GM21576 (cell line): ENCODE data around the gene IGSF21.

ENCODE experiments used
- ATAC-seq: cut with Tn5 transposase; IDR thresholded peaks from one replicate; pipeline ENCODE4 v1.9.1; 2021; ENCODE audit warnings: mild to moderate bottlenecking, moderate library complexity; ENCODE audit not compliant: unreplicated experiment

Gene IGSF21

DNA sequence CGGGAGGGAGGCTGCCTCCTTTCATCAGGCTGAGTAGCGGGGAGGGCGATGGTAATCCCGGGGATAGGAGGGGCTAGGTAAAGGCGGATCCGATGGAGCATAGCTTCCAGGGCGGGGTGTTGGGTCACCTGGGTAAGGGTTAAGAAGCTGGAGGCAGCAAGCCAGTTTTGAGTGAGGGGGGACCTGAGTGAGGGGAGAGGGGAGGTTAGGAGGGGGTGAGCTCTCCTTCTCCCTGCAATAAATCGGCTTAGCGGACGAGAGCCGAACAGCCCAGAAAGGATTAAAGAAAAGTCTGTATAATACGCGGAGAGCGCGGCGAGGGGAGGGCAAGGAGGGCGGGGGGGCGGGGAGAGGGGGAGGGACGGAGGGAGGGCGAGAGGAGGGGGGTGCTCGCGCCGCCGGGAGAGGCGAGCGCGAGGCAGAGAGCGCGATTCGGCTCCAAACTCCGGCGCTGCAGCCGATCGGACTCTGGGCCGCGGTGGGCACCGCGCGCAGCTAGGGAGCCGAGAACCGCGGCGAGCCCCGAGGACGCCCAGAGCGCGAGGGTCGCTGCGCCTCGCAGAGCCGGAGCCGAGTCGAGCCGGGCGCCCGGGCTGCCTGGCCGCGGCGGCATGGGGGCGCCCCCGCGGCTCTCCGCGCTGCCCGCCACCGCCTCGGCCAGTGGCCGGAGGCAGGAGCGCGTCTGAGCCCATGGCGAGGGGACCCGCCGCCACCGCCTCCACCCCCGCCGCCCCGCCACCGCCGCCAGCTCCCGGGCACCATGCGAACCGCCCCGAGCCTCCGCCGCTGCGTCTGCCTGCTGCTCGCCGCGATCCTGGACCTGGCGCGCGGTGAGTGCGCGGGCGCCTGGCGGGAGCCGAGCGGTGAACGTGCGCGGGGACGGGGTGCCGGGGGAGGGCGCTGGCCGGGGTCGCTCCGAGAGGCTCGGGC lies at the start of gene IGSF21:
IGSF21 (plus strand) TSS at position 430 of the 930 bp plus-strand sequence; CDS start at position 761, 331 bp downstream.
- no peak for ATAC-seq

DNA sequence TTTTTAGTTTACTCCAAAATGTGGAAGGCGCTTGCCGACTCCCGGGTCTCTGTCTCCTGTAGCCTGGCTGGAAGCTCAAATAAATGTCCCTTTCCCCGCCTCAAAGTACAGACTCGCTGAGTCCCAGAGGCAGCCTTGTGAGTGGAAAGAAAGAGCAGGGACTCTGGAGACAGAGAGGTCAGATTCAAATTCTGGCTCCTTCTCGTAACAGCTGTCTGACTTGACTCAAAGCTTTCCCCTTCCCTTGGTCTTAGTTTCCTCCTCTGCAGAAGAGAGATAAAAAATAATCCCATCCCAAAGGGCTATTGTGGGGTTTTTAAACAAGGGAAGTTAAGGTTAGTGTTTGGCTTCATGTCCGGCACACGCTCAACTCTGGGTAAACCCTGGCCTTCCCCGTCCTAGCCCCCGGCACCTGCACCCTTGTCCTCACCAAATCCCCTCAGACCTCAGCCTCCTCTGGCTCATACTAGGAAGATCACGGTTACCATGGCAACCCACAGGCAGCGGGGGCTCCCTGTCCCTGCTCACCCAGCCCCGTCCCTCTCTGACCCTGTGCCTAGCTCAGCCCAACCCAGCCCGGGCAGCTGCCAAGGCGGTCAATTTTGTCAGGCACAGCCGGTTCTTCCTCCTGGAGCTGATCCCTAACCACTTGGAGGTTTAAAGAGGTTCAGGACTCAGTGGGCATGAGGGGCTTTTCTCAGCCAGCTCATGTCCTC lies 49.2 kb upstream of the IGSF21 start:
- ATAC-seq: no peak

DNA sequence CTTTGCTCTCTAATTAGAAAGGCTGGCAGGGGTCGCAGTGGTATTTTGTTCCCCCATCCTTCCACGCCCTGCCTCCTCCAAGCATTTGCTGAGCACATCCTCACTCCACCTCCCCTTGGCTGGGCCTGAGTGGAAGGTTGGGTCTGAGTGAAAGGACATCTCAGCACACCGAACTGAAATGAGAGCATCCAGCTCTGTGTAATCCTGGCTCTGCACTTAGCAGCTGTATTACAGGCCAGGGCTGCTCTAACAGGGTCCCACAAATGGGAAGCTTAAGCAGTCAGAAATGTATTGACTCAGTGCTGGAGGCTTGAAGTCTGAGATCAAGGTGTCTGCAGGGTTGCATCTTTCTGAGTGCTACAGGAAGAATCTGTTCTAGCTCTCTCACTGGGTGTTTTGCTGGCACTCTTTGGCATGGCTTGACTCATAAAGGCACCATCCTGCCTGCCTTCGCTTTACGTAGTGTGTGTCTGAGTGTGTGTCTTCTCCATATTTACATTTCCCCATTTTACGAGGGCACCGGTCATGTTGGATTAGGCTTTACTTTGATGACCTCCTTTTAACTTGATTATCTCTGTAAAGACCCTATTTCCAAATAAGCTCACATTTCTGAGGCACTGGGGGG lies 48.5 kb upstream of the IGSF21 start:
- ATAC-seq: no peak

DNA sequence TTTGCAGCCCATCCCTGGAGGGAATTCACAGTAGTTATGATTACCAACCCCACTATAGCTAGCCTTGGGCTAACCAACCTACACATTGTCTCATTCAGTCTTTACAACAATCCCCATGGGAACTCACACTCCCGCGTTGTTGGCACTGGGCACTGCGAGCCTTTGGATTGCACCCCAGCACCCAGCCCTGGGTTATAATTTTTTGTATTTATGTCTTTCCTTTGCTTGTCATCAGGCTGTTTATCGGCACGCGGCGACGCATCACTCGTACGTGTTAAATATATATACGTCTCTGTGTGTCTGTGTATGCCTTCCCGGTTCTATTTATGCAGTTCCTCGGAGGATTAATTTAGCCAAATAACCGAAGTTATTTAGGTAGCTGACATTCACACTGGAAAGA lies 47.2 kb upstream of the IGSF21 start:
- no peak for ATAC-seq

DNA sequence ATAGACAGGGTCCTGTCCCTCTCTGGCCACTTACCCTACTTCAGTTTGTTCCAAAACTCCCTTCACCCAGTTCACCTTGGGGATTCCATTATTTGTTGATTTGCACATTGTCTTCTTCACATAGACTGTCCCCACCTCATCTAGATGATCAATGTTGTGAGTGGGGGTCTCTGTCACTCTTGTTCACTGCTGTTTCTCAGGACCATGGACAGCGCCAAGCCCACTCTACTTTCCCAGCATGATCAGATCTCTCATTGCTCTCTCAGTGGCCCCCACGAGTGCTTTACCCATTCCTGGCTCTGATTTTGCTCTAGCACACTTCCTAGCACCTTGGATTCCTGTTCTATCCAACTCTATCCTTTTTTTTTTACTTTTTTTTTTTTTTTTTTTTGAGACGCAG lies 45.4 kb upstream of the IGSF21 start:
- ATAC-seq: no peak

DNA sequence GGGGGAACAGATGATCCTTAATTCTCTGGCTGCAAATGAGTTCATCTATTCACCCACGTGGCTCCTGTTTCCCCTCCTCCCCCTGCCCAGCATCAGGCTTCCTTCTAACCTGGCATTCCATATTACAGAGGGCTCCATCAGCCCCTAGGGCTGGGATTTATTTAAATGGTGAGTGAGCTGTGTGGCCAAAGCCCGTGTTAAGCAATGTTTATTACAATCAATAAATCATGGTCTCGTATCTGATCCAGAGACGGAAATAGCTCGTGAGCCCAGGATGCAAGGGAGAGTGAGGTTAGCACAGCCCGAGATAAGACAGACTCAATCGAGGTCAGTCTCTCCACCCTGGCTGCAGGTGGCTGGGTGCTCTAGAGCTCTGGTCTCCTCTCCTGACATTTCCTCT lies 43.1 kb upstream of the IGSF21 start:
- ATAC-seq: no peak

DNA sequence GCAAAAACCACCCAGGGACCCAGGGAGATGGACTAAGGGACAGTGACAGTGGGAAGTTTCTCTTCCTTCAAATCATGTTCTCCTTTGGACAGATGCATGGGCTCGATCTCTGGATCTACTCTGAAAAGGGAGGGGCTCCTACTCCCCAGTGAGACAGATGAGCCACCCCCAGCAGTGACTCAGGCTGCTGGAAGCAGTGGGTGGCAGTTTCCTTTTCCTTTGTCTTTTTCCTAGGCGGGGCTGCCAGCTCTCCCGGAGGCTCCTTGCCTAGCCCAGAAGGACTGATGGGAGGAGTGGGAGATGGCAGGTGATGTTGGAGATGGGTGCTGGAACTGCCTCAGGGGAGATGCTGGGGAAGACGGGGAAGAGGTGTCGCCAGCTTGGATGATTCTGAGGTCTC lies 41.0 kb upstream of the IGSF21 start:
- ATAC-seq: no peak

DNA sequence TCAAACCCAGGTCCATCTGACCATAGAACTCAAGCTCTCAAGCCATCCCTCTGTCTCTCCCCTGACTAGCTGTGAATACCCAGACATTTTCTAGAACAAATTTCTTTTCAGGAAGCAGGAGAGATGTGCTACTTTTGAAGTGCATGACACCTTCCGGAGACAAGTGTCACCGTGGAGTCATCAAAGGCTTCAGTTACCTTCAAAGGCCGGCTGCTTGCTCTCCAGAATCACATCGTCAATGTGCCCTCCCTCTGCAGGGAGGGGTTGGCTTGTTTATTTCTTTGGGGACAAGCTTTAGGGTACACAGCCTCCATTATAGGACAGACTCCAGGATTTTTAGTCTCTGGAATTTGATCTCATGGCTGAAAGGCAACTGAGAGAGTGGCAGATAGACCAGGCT lies 37.7 kb upstream of the IGSF21 start:
- no peak for ATAC-seq

DNA sequence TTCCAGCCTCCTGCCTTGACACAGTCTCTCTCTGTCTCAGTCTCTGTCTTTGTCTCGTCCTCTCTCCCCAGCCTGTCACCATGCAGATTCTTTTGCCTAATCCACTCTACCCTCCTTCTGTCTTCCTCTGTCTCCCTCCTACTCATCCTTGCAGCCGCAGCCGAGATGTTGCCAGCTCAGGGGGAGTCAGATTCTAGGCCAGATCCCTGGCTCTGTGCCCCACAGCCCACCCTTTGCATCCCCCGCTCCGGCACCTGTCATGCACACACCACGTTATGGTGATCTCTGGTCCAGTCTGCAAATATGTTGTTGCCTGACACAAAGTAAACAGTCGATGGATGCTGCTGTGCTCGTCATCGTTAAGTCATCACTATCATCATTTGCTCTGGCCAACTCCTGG lies 35.5 kb upstream of the IGSF21 start:
- ATAC-seq: no peak

DNA sequence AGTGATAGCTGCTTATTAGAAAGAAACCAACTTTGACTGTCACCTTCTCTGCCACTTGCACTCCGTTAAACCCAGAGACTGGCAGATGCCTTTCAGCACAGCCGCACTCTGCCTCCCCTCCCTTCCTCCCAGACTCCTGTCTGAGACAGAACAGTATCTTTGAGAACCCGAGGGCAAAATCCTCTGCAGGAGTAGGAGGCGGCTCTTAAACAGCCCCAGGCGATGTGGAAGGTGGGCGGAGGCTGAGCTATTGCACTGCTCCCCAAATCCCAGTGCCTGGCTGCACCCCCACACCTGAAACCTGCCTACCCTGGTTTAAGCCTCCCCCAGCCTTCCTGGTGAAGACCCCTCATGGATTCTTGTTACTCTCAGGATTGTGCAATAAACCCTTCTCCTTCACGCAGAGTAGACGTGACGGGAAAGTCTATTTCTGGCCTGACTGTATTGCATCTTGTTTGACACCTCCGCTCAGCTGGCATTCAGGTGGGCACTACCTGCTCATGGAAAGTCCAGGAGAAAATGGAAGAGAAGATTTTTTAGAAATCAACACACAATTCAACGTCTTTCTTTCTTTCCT lies 34.4 kb upstream of the IGSF21 start:
- no peak for ATAC-seq

DNA sequence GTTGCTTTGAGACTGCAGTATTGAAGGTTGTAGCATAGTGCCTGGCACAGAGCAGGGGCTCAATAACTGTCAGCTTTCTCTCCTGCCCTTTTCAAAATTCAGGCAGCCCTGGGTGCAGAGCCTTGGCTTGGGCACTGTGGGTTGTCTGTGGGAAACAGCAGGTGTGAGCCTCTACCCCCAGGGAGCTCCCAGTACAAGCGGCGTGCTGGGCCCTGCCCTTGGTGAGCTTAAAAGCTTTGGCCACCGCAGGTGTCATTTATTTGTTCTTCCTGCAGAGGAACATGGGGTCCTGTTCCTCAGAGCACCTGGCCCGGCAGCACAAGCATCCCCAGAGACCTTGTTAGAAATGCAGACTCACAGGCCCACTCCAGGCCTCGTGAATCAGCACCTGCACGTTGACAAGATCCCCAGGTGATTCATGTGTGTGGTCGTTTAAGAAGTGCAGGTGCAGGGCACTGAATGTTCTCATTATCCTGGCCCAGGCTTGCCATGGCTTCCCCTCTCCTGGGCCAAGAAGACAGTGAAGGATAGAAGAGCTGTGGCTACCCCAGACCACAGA lies 29.9 kb upstream of the IGSF21 start:
- ATAC-seq: no peak

DNA sequence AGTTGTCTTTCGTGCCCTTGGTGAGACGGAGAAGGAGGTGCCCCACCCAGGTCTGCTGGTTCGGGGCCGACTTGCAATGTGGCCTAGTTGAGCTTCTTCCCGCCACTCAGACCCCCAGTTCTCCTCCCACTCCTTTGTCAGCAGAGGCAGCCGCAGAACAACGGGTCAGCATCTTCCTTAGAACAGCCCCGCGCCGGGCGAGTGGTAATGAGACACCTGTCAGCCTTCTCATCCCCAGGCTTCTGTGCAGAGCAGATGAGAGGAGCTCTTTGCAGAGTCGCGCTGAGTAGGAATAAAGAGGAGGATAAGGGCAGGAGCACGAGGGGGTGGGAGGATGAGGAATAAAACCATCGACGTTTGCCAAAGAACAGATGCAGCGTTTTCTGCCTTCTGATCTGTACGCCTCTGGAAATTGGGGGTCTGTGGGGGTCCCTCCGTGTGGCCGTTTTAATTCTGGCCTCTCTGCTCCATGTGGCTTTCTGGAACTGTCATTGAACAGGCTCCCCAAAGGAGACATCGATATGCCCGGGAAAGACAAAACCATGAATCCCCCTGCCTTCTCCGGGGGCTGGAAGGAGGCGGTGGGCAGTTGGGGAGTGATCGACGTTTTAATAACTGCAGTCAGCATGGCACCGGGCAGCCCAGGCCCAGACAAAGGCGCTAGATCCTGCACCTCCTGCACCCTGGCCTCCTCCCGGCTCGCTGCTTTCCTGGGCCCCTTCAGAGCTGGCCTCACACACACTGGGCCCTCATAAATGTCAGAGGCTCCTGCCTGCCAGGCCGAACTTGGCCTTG lies 27.5 kb upstream of the IGSF21 start:
- ATAC-seq: no peak

DNA sequence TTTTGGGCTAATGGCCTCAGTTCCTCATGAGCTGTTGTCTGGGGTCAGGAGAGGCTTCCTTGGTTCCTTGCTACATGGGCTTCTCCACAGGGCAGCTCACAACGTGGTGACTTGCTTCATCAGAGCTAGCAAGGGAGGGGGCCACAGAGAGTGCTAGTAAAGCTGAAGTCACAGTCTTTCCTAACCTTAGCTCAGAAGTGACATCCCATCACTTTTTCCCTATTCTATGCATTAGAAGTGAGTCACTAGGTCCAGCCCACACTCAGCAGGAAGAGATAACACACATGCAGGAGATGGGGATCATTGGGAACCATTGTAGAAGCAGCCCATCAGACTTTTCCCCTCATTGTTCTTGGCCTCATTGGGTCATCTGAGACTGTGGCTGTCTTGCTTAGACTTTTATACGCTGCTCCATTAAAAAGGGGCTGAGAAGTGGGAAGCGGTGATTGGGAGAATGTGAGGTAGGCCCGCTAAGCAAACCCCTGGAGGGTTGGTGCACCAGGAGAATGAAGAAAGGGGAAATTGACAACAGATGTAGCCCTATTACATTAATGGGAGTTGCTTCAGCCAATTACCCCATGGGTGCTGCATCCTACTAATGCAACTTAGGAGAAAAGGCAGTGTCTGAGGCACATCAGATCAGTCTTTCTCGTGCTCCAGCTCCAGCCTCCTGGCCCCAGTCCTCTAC lies 22.1 kb upstream of the IGSF21 start:
- no peak for ATAC-seq

DNA sequence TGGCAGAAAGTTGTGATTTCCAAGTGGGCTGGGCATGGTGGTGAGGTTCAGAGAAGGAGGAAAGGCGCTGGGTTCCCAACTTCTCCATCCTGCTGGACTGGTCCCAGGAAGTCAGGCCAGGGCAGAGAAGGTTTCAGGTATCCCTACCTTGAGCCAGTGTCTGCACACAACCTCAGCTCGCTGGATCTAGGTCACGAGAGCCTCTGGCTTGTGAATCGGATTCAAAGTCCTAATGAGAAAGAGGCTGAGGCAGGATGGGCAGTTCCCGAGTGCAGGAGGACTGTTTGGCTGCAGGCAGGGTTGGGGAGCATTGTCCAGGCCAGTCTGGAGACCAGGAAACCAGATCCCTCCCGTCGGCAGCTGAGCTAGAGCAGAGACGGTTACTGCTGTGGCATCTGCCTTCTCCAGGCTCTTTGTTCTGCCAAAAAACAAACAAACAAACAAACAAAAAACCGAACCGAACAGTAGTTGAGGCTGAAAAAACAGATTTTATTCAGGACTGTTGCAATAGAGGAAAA lies 19.5 kb upstream of the IGSF21 start:
- no peak for ATAC-seq

DNA sequence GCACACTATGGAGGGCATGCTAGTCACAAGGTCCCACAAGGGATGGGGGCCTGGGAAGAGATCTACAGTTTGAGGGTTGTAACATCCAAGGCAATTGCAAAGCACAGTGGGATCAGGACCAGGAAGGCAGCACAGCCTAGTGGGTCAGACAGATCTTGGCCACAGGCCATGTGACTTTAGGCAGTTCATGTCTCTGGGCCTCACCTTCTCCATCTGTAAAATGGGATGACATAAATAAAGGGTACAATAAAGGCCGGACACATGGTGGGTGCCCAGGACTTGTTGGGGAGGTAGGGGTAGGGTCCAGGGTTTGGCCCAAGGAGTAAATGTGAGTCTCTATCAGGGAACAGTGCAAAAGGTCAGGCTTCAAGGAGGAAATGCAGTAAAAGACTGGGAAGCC lies 18.1 kb upstream of the IGSF21 start:
- ATAC-seq: no peak

DNA sequence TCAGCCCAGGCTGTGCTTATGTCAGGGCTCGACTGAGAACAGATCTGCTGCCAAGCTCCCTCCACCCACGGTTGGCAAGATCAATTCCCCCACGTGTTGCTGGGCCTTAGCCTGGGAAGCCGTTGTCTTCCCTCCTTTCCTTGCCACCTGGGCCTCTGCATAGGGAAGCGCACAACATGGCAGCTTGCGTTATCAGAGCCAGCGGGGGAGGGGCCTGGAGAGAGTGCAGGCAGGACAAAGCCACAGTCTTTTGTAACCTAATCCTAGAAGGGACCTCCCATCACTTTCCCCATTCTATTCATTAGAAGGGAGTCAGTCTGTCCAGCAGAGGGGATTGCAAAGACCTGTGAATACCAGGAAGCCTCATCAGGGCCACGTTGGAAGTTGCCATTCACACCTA lies 17.0 kb upstream of the IGSF21 start:
- no peak for ATAC-seq

DNA sequence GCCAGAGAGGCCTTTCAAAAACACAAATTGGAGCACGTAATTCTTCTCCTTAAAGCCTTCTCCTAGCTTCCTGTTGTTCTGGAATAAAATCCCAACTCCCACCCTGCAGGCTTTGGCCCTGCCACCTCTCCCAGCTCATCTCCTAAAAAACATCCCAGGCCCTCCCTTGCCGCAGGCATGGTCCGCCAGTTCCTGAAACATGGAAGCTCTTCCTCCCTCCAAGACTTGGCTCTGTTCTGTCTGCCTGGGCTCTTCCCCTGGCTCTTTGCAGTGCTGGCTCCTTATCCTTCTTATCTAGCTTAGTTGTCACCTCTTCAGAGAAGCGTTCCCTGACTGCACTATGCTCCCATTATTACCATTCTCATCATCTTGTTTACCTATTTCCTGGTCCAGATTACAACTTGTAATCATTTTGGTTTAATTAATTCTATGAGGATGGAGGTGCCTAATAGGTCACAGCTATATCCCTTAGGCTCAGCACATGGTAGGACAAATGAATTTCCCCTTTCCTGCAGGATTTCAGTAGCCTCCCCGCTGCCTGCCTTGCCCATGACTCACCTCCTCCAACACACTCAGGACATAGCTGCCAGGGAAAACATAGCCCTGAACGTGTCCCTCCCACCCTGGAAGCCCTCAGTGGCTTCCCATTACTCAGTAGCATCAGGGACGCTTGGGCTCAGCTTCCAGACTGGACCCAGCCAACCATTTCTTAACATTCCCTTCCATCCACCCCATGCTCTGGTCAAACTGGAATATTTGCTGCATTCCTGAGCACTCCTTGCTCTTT lies 15.7 kb upstream of the IGSF21 start:
- no peak for ATAC-seq

DNA sequence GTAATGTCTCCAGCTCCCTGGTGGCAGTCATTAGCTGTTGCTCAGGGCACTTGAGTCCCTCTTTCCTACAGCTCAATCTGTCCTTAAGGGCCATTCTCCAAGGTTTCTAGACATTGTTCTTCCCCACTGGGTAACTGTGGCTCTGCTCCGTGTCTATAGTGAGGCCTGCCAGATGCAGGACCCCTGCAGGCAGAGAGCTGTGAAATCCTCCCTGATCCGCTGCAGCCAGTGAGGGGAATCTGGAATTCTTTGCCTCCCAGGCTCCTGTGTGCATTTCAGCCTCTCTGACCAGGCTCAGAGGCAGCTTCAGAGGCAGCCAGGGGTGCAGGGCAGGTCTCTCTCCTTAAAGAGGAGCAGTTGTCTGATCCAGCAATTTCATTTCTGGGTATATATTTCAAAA lies 14.4 kb upstream of the IGSF21 start:
- no peak for ATAC-seq

DNA sequence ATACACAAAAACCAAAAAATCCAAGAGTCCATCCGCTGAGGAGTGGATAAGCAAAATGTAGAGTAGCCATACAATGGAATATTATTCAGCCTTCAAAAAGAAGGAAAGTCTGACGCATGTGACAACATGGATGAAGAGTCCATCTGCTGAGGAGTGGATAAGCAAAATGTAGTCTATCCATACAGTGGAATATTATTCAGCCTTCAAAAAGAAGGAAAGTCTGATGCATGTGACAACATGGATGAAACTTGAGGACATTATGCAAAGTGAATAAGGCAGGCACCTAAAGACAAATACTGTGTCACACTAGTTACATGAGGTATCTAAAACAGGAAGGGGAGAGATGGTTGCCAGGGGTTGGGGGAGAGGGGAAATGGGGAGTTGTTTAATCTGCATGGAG lies 14.0 kb upstream of the IGSF21 start:
- ATAC-seq: no peak
